Activated CD8-positive, alpha-beta T cell treated with anti-CD3 and anti-CD28 coated beads for 36 hours (primary cell): ENCODE data around the gene SYNDIG1. TPM values are rescaled to one million over a fixed set of nuclear protein-coding genes. Genes with fewer than 3 reads are reported as not detected.

ENCODE experiments used
- ATAC-seq: fragments of 200-7000 bp; cut with Tn5 transposase; one replicate; pipeline ENCODE4 v1.10.0; 2021; ENCODE audit warnings: mild to moderate bottlenecking, moderate library complexity
- CTCF ChIA-PET: fragments of 350-600 bp; sonication (Branson Sonifier 250); formaldehyde crosslinking; loops from one replicate; lab custom pipeline; 2021; ENCODE audit warnings: antibody characterized with exemption; lab: Charles Lee
- POLR2A ChIA-PET: fragments of 350-600 bp; sonication (Branson Sonifier 250); formaldehyde crosslinking; loops from one replicate; lab custom pipeline; 2021; ENCODE audit warnings: antibody characterized with exemption; lab: Charles Lee
- DNase-seq: peaks from one replicate; pipeline ENCODE4 v3.0.0-alpha.2; 2020
- H3K27ac Mint-ChIP-seq: one replicate; pipeline ENCODE4 v1.8.0; 2021; ENCODE audit warnings: mild to moderate bottlenecking, mixed read lengths
- H3K27me3 Mint-ChIP-seq: one replicate; pipeline ENCODE4 v1.8.0; 2021; ENCODE audit warnings: mixed read lengths
- H3K36me3 Mint-ChIP-seq: one replicate; pipeline ENCODE4 v1.8.0; 2021; ENCODE audit warnings: low read depth, mixed read lengths
- H3K4me1 Mint-ChIP-seq: one replicate; pipeline ENCODE4 v1.8.0; 2021; ENCODE audit warnings: low read depth, mixed read lengths
- H3K4me3 Mint-ChIP-seq: one replicate; pipeline ENCODE4 v1.8.0; 2021; ENCODE audit warnings: mild to moderate bottlenecking, moderate library complexity, mixed read lengths
- H3K9me3 Mint-ChIP-seq: one replicate; pipeline ENCODE4 v1.8.0; 2021; ENCODE audit warnings: mixed read lengths
- intact Hi-C: fragments of 100-400 bp; cut with micrococcal nuclease; formaldehyde crosslinking; loops from one replicate; pipeline ENCODE4 v1.10.0; 2022
- total RNA-seq, 2 experiments: library from RNA; stranded (reverse); gene quantifications; one replicate each; pipeline ENCODE4 v1.2.3, GENCODE V29; 2021
- TF ChIP-seq, protein P1 (sequence below): fragments of 200-600 bp; IDR thresholded peaks from one replicate; pipeline ENCODE4 v1.8.0; 2022; ENCODE audit warnings: antibody characterized with exemption, mild to moderate bottlenecking

SYNDIG1 gene
- total RNA-seq, 2 experiments from 2014 or later: not detected

GRCh38 chr20:24578567-24579415, 109.4 kb downstream of the SYNDIG1 start:
- ChIA-PET POLR2A (no interaction called here), CTCF (no interaction called here)
- Mint-ChIP-seq H3K9me3 (no peaks in the 10 kb centered on the region), H3K4me1 (no peaks in the 10 kb centered on the region), H3K4me3 (no peak overlapping the region), H3K27ac (no peak overlapping the region), H3K27me3 (peaks cover 2% of the 10 kb centered on the region), H3K36me3 (no peaks in the 10 kb centered on the region)
- DNase-seq: no peak
- TF ChIP-seq, protein P1, sequence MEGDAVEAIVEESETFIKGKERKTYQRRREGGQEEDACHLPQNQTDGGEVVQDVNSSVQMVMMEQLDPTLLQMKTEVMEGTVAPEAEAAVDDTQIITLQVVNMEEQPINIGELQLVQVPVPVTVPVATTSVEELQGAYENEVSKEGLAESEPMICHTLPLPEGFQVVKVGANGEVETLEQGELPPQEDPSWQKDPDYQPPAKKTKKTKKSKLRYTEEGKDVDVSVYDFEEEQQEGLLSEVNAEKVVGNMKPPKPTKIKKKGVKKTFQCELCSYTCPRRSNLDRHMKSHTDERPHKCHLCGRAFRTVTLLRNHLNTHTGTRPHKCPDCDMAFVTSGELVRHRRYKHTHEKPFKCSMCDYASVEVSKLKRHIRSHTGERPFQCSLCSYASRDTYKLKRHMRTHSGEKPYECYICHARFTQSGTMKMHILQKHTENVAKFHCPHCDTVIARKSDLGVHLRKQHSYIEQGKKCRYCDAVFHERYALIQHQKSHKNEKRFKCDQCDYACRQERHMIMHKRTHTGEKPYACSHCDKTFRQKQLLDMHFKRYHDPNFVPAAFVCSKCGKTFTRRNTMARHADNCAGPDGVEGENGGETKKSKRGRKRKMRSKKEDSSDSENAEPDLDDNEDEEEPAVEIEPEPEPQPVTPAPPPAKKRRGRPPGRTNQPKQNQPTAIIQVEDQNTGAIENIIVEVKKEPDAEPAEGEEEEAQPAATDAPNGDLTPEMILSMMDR: no peak
- intact Hi-C loops: no loop called here
- ATAC-seq: no peak

DNA sequence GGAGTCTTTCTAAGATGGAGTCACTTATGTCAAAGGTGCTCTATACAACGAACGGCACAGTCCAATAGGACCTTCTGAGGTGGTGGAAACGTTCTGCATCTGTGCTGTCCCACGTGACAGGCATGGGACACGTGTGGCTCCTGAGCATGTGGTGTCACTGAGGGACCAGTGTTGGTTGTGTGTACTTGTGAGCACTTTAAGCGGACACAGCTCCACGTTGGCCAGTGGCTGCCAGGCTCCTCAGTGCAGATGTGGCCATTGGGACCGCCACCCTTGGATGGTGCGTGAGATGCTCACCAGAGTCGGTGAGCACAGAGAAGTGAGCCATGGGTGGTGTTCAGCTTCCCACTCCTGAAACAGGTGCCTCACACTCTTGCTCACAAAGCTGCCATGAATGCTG, 110.0 kb downstream of the SYNDIG1 start:
- intact Hi-C loops: no loop called here
- H3K4me1 Mint-ChIP-seq: no peaks in the 10 kb centered on the region
- H3K36me3 Mint-ChIP-seq: no peaks in the 10 kb centered on the region
- H3K4me3 Mint-ChIP-seq: no peak overlapping the region
- H3K27ac Mint-ChIP-seq: no peak overlapping the region
- H3K27me3 Mint-ChIP-seq: peaks cover 2% of the 10 kb centered on the region
- TF ChIP-seq, protein P1: no peak
- POLR2A ChIA-PET: no interaction called here
- no peaks in the 10 kb centered on the region for H3K9me3 Mint-ChIP-seq
- CTCF ChIA-PET: no interaction called here
- ATAC-seq (no peak), DNase-seq (no peak)

- ATAC-seq (no peak), DNase-seq (no peak)
- ChIA-PET POLR2A (interaction anchor here (0.6 kb wide), 1 partner anchor 76 kb away, joined by 3 read pairs; no protein-coding TSS in a partner anchor), CTCF (no interaction called here)
- Mint-ChIP-seq H3K27me3 (peaks cover 2% of the 10 kb centered on the region), H3K4me1 (no peaks in the 10 kb centered on the region), H3K36me3 (no peaks in the 10 kb centered on the region), H3K27ac (no peak overlapping the region), H3K4me3 (no peak overlapping the region), H3K9me3 (no peaks in the 10 kb centered on the region)
- intact Hi-C loops: no loop called here
- TF ChIP-seq, protein P1: no peak
These were observed 110.6 kb downstream of the SYNDIG1 start for GRCh38 chr20:24580006-24580405.

- ChIA-PET CTCF (no interaction called here), POLR2A (interaction anchor here (0.6 kb wide), 2 partner anchors 10 to 77 kb away, joined by 3 to 6 read pairs; no protein-coding TSS in a partner anchor)
- Mint-ChIP-seq H3K9me3 (no peaks in the 10 kb centered on the region), H3K27ac (no peak overlapping the region), H3K36me3 (no peaks in the 10 kb centered on the region), H3K27me3 (peaks cover 2% of the 10 kb centered on the region), H3K4me1 (no peaks in the 10 kb centered on the region), H3K4me3 (no peak overlapping the region)
- TF ChIP-seq, protein P1: no peak
- intact Hi-C loops: no loop called here
- DNase-seq (no peak), ATAC-seq (no peak)
These were observed 111.4 kb downstream of the SYNDIG1 start for GRCh38 chr20:24580855-24581254.

- Mint-ChIP-seq H3K27ac (no peak overlapping the region), H3K27me3 (no peaks in the 10 kb centered on the region), H3K36me3 (no peaks in the 10 kb centered on the region), H3K9me3 (no peaks in the 10 kb centered on the region), H3K4me1 (no peaks in the 10 kb centered on the region), H3K4me3 (no peak overlapping the region)
- ChIA-PET CTCF (no interaction called here), POLR2A (no interaction called here)
- DNase-seq: no peak
- intact Hi-C loops: no loop called here
- TF ChIP-seq, protein P1: no peak
- no peak for ATAC-seq
These were observed 112.2 kb downstream of the SYNDIG1 start for GRCh38 chr20:24581443-24582170.
